Neuronal stem cell (in vitro differentiated cells): ENCODE measurements around the gene MASTL. TPM values are rescaled to one million over a fixed set of nuclear protein-coding genes. Genes with fewer than 3 reads are reported as not detected.

Source experiments
- DNase-seq: peaks from one replicate; pipeline ENCODE4 v3.0.0-alpha.2; 2013; ENCODE audit warnings: low spot score
- H2AFZ ChIP-seq: one replicate; pipeline ENCODE4 v1.6.1; 2013; ENCODE audit warnings: mild to moderate bottlenecking, low read length, inconsistent platforms
- H2AK5ac ChIP-seq: 2 replicates; pipeline ENCODE4 v1.6.1; 2013; ENCODE audit warnings: low read depth, mild to moderate bottlenecking, inconsistent platforms, low read length, moderate library complexity, mixed read lengths
- H2BK120ac ChIP-seq: 2 replicates; pipeline ENCODE4 v1.6.1; 2013; ENCODE audit warnings: low read depth, mild to moderate bottlenecking, inconsistent platforms, low read length, moderate library complexity, mixed read lengths
- H2BK12ac ChIP-seq: one replicate; pipeline ENCODE4 v1.6.1; 2013; ENCODE audit warnings: low read length, inconsistent platforms
- H2BK15ac ChIP-seq: 2 replicates; pipeline ENCODE4 v1.6.1; 2013; ENCODE audit warnings: mild to moderate bottlenecking, low read length, inconsistent platforms, mixed read lengths
- H2BK5ac ChIP-seq: one replicate; pipeline ENCODE4 v1.6.1; 2013; ENCODE audit warnings: inconsistent platforms, mild to moderate bottlenecking, low read length, moderate library complexity
- H3K14ac ChIP-seq: one replicate; pipeline ENCODE4 v1.6.1; 2013; ENCODE audit warnings: low read length, inconsistent platforms
- H3K18ac ChIP-seq: 2 replicates; pipeline ENCODE4 v1.6.1; 2013; ENCODE audit warnings: low read length, inconsistent platforms
- H3K23ac ChIP-seq: 2 replicates; pipeline ENCODE4 v1.6.1; 2013; ENCODE audit warnings: low read depth, mild to moderate bottlenecking, mixed read lengths, low read length, inconsistent platforms; ENCODE audit not compliant: poor library complexity
- H3K27ac ChIP-seq: replicated peaks from 3 replicates; pipeline ENCODE4 v1.5.1; 2013; ENCODE audit warnings: low read length, inconsistent platforms
- H3K27me3 ChIP-seq, 3 experiments: 2 replicates each; pipeline ENCODE4 v1.6.1; 2013; ENCODE audit warnings: low read length in 3 of 3, mild to moderate bottlenecking in 2 of 3, inconsistent platforms in 1 of 3, low read depth in 1 of 3, mixed read lengths in 1 of 3, moderate library complexity in 1 of 3; ENCODE audit not compliant: control insufficient read depth in 3 of 3, insufficient read depth in 3 of 3
- H3K36me3 ChIP-seq, 2 donors: replicated peaks in 1 of 2; 2 replicates each; pipeline ENCODE4 v1.6.1; 2013; ENCODE audit warnings: low read length in 2 of 2; ENCODE audit not compliant: control insufficient read depth in 2 of 2, insufficient read depth in 2 of 2
- H3K4ac ChIP-seq: 2 replicates; pipeline ENCODE4 v1.6.1; 2013; ENCODE audit warnings: inconsistent platforms, mild to moderate bottlenecking, low read length, moderate library complexity
- H3K4me1 ChIP-seq, 2 donors: 1 replicate in 1 of 2; 2 replicates in 1 of 2; pipeline ENCODE4 v1.6.1; 2013; ENCODE audit warnings: low read length in 2 of 2, low read depth in 1 of 2; ENCODE audit not compliant: control insufficient read depth in 2 of 2, insufficient read depth in 1 of 2
- H3K4me2 ChIP-seq: one replicate; pipeline ENCODE4 v1.6.1; 2013; ENCODE audit warnings: mild to moderate bottlenecking, low read length, inconsistent platforms; ENCODE audit not compliant: insufficient read depth, poor library complexity, severe bottlenecking
- H3K4me3 ChIP-seq, 2 donors: 2 replicates each; pipeline ENCODE4 v1.5.1; 2013; ENCODE audit warnings: low read length in 2 of 2, mild to moderate bottlenecking in 2 of 2, inconsistent platforms in 1 of 2, moderate library complexity in 1 of 2
- H3K79me1 ChIP-seq: one replicate; pipeline ENCODE4 v1.6.1; 2013; ENCODE audit warnings: low read depth, mild to moderate bottlenecking, inconsistent platforms, low read length, moderate library complexity
- H3K9ac ChIP-seq: one replicate; pipeline ENCODE4 v1.6.1; 2013; ENCODE audit warnings: mild to moderate bottlenecking, low read depth, low read length, inconsistent platforms; ENCODE audit not compliant: poor library complexity
- H3K9me3 ChIP-seq, 2 donors: replicated peaks in 1 of 2; 2 replicates each; pipeline versions ENCODE3 to v1.6.1; 2013; ENCODE audit warnings: low read length in 2 of 2, mild to moderate bottlenecking in 2 of 2, inconsistent platforms in 1 of 2, low read depth in 1 of 2, mixed read lengths in 1 of 2, moderate library complexity in 1 of 2; ENCODE audit not compliant: control insufficient read depth in 2 of 2, insufficient read depth in 1 of 2
- H4K8ac ChIP-seq: one replicate; pipeline ENCODE4 v1.6.1; 2013; ENCODE audit warnings: low read depth, mild to moderate bottlenecking, inconsistent platforms, low read length, moderate library complexity
- H4K91ac ChIP-seq: one replicate; pipeline ENCODE4 v1.6.1; 2013; ENCODE audit warnings: low read length, low read depth, mild to moderate bottlenecking, inconsistent platforms; ENCODE audit not compliant: poor library complexity
- WGBS, 2 donors: extraction: QIAGEN DNeasy Blood & Tissue Kit; methylation state at CpG; one replicate each; pipeline ENCODE4 v1.1.7; 2013; ENCODE audit warnings: missing lambda C conversion rate in 2 of 2, mixed read lengths in 1 of 2; ENCODE audit not compliant: insufficient read length in 2 of 2, insufficient replicate concordance in 1 of 2; ENCODE audit errors: extremely low coverage in 2 of 2; 5-methylcytosine and 5-hydroxymethylcytosine counted together
- small RNA-seq: library from polyadenylated mRNA; stranded (forward); fragments of <200 nt; extraction: miRNeasy Mini kit (QIAGEN cat#:217004); gene quantifications from one replicate; pipeline ENCODE3, GENCODE V24; 2013; ENCODE audit not compliant: insufficient read depth

Gene MASTL

GRCh38 chr10:27225642-27226257 lies 70.6 kb downstream of the MASTL start:
- H3K9ac ChIP-seq = no peak overlapping the region
- no peak overlapping the region for H3K4me3 ChIP-seq
- peaks cover 1% of the 10 kb centered on the region for H3K79me1 ChIP-seq
- H2AFZ ChIP-seq = no peak overlapping the region
- H3K4me1 ChIP-seq = no peaks in the 10 kb centered on the region
- H3K4ac ChIP-seq = no peak overlapping the region
- DNase-seq = no peak
- no peak overlapping the region for H3K14ac ChIP-seq
- no peak overlapping the region for H2BK5ac ChIP-seq
- no peak overlapping the region for H2BK120ac ChIP-seq
- no peaks in the 10 kb centered on the region for H3K9me3 ChIP-seq
- H3K27me3 ChIP-seq = no peaks in the 10 kb centered on the region
- H3K36me3 ChIP-seq = peaks cover 0 to 66% of the 10 kb centered on the region in 2 donors
- no peak overlapping the region for H3K18ac ChIP-seq
- no CpG with 5 or more reads among the region's 3 CpGs for WGBS, 2 donors
- no peak overlapping the region for H2BK12ac ChIP-seq
- H3K23ac ChIP-seq = no peak overlapping the region
- H4K8ac ChIP-seq = no peak overlapping the region
- no peak overlapping the region for H3K4me2 ChIP-seq
- no peak overlapping the region for H2AK5ac ChIP-seq
- no peak overlapping the region for H2BK15ac ChIP-seq
- no peak overlapping the region for H4K91ac ChIP-seq
- no peak overlapping the region for H3K27ac ChIP-seq

- H3K9ac ChIP-seq = no peak overlapping the region
- H3K4me1 ChIP-seq = no peaks in the 10 kb centered on the region
- no peak overlapping the region for H3K23ac ChIP-seq
- no peak overlapping the region for H2BK12ac ChIP-seq
- no peak overlapping the region for H2BK15ac ChIP-seq
- H3K27me3 ChIP-seq = no peaks in the 10 kb centered on the region
- H3K36me3 ChIP-seq = peaks cover 0 to 65% of the 10 kb centered on the region in 2 donors
- no peak overlapping the region for H2BK120ac ChIP-seq
- H4K8ac ChIP-seq = no peak overlapping the region
- H2AFZ ChIP-seq = no peak overlapping the region
- no peak overlapping the region for H3K27ac ChIP-seq
- no CpG with 5 or more reads among the region's 1 CpG for WGBS, 2 donors
- H2AK5ac ChIP-seq = no peak overlapping the region
- peaks cover 1% of the 10 kb centered on the region for H3K79me1 ChIP-seq
- no peak overlapping the region for H3K14ac ChIP-seq
- H2BK5ac ChIP-seq = no peak overlapping the region
- DNase-seq = no peak
- H3K4ac ChIP-seq = no peak overlapping the region
- H3K4me2 ChIP-seq = no peak overlapping the region
- H3K4me3 ChIP-seq = no peak overlapping the region
- no peaks in the 10 kb centered on the region for H3K9me3 ChIP-seq
- no peak overlapping the region for H3K18ac ChIP-seq
- no peak overlapping the region for H4K91ac ChIP-seq
Observed at GRCh38 chr10:27230022-27230421, 74.9 kb downstream of the MASTL start.

- Histone ChIP-seq H3K14ac (no peak overlapping the region), H3K9me3 (no peaks in the 10 kb centered on the region), H2BK120ac (no peak overlapping the region), H2BK5ac (no peak overlapping the region), H3K4me2 (no peak overlapping the region), H3K4me3 (no peak overlapping the region), H3K4ac (no peak overlapping the region), H3K4me1 (no peaks in the 10 kb centered on the region), H4K8ac (no peak overlapping the region), H3K23ac (no peak overlapping the region), H3K9ac (no peak overlapping the region), H2BK12ac (no peak overlapping the region), H2AK5ac (no peak overlapping the region), H3K18ac (no peak overlapping the region), H4K91ac (no peak overlapping the region), H3K27ac (no peak overlapping the region), H3K27me3 (no peaks in the 10 kb centered on the region), H2BK15ac (no peak overlapping the region), H3K79me1 (no peaks in the 10 kb centered on the region), H2AFZ (no peak overlapping the region), H3K36me3 (peaks cover 0 to 39% of the 10 kb centered on the region in 2 donors)
- no CpG with 5 or more reads among the region's 1 CpG for WGBS, 2 donors
- DNase-seq = no peak
Observed at GRCh38 chr10:27235706-27236105, 80.6 kb downstream of the MASTL start.

Small RNAs within 50 kb of the gene (small RNA-seq; reads per million reads assigned to genes)
- gene RNU2-24P = not detected
- not detected for gene RNU7-12P
